GM18526 (cell line): ENCODE results near the gene SNRPD2.

Experiments used
- POLR2A ChIP-seq: IDR thresholded peaks from 3 replicates; pipeline ENCODE4 v1.6.1; 2011; ENCODE audit not compliant: insufficient read length; ENCODE audit errors: extremely low read depth

The SNRPD2 gene

DNA sequence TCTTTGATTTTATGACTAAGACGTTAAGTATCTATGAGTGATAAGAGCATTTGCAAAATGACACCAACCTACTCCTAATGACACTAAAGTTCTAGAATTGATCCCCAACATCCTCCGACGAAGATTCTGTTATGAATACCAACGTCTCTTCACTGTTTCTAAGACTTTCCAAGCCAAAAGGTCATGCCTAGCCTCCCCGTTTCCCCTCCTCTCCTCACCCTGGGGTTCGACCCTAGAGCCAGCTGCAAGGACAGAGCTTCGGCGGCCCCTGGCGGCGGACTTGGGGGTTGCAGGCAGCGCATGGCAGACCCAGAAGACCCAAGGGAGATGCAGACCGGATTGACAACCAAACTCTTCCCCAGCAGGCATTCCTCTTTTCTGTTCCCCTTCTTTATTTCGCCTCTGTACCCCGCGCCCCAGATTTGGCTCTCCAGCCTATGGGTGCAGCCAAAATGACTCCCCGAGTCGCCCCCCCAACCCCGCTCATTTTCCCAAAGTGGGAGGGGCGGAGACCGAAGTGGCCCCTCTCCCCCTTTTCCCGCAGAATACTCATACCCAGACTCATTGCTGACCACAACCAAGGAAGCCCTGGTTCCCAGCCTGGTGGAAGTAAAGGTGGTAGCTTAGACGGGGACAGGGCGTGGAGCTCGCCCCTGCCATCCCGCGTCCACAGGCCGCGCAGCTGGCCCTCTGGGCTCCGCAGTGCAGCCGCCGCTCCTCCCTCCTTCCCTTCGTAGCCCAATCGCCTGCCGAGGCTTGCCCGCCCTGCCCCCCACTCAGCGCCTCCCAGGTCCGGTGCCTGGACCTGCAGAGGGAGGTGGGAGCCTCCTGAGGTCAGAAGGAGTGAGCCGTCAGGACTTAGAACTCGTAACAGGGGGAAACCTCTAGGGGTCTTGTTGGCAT, 48.5 kb downstream of the SNRPD2 start:
- no peak for TF ChIP-seq POLR2A

DNA sequence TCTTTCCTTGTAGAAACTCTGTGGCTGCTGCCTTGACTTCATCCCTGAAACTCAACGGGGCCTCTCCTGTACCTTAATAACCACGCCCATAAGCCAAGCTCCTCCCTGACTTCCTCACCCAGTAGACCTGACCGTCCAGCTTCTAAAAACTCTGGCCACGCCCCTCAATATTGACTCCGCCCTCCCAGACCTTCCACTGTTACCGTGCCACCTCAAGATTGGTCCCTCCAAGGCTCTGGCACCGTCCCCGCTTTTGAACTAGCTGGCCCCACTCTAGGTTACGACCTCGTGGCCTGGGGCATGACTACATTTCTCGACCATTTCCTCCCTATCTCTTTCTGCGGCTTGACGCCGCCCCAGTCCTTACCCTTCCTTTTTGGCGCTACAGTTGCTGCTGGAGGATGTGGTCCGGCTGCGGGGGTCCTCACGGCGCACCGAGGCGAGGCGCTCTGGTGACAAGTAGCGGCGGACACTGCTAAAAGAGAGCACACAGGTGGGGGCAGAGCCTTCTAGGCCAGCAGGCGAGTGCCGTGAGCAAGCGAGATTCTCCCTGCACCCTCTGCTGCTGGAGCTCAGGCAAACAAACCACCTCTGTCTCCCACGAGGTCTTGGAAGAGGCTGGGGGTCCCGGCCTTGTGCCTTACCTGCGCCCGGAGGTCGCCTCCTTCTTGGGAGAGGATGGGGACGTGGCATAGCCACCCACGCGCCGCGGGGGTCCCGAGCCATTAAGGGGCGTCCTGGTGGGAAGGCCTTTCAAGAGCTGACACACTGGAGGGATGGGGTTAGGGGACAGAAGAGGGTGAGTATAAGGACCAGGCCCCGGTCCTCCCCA, 50.3 kb downstream of the SNRPD2 start:
- peak; percentile 52 for TF ChIP-seq POLR2A

- no peak for TF ChIP-seq POLR2A
These were observed 50.9 kb downstream of the SNRPD2 start for GRCh38 chr19:45640849-45641273.

DNA sequence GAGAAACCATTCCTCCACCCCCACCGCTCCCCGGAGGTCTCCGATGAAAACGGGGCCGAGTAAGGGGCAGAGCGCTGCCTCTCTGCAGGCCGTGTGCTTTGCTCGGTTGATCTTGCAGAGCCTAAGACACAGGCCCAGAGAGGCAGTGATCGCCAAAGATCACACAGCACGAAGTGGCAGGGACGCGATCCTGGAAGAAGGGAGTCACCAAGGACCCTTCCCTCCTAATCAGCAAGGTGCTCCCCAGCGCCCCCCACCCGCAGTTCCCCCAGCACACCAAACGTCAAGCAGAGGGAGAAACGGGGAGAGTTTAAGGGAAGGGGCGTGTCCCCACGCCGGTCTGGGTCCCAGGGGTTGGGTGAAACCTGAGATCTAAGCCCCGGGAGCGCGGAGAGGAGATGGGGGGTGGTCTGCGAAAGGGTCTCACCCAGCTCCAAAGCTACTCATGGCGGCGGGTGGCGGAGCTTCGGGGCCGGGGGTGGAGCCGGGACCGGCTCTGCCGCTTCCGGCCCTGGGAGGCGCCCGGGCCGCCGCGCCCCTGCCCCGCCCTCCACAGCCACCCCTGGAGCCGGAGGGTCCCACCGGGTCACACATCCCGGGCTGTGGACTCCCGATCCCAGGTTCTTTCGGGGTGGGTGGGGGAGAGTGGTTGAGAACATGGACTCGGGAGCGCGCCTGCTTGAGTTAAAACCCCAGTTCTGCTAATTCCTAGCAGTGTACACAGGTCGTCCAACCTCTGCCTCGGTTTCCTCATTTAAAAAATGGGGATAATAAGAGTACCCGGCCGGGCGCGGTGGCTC, 52.6 kb downstream of the SNRPD2 start, which contains the start of gene EML2:
EML2 (minus strand) TSS at position 468 of the 800 bp plus-strand sequence; CDS start at position 447, 21 bp downstream.
- TF ChIP-seq POLR2A, result peak; percentile 53

DNA sequence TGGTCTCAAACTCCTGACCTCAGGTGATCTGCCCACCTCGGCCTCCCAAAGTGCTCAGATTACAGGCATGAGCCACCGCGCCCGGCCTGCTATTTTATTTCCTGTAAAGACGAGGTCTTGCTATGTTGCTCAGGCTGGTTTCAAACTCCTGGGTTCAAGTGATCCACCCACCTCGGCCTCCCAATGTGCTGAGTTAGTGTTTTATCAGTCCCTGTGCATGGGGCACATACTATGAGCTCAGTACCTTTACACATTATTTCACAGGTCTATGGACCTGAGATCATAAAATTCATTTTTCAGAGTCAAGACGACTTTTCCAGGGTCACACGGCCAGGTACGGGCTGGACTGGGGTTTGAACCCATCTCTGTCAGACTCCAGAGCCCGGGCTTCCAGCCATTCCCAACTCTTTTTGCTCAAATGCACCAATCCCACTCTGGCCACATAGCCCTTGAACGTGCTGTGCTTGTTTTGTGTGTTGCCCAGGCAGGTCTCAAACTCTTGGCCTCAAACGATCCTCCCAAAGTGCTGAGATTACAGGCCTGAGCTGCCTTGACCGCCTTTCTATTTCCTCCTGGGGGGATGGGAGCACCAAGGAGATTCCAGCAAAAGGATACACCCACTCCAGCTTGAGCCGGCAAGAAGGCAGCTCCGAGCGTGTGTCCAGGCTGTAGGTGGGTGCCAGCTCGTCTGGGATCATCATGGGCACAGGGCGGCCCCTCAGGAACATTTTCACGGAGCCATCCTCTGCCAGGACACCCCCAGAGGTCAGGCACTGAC, 53.7 kb downstream of the SNRPD2 start:
- no peak for TF ChIP-seq POLR2A
